OCI-LY1 (cell line): ENCODE measurements around the gene PCDHB3.
"Not testable (repeated sequence)": the region's sequence is repeated elsewhere in the genome, so short reads cannot be mapped to it uniquely, and the experiment has no call there.

Experiments used
- H2AFZ ChIP-seq: fragments of 200-600 bp; sonication (generic), shearing (Covaris generic); 2 replicates; pipeline ENCODE4 v1.6.0; 2014; ENCODE audit warnings: antibody characterized with exemption, mild to moderate bottlenecking, low read length
- H3F3A ChIP-seq: fragments of 200-600 bp; sonication (generic), shearing (Covaris generic); 2 replicates; pipeline ENCODE4 v1.6.0; 2014; ENCODE audit warnings: mild to moderate bottlenecking, antibody characterized with exemption, low read length, moderate library complexity; ENCODE audit not compliant: insufficient read depth
- H3K27ac ChIP-seq: fragments of 200-600 bp; sonication (generic); 2 replicates; pipeline ENCODE4 v1.5.1; 2014; ENCODE audit warnings: low read length, mixed run types, mild to moderate bottlenecking, low read depth; ENCODE audit not compliant: poor library complexity, severe bottlenecking
- H3K27me3 ChIP-seq: fragments of 200-600 bp; sonication (generic); 2 replicates; pipeline ENCODE4 v1.6.0; 2014; ENCODE audit warnings: antibody characterized with exemption, mild to moderate bottlenecking, low read length, moderate library complexity; ENCODE audit not compliant: insufficient read depth
- H3K36me3 ChIP-seq: fragments of 200-600 bp; sonication (generic); 2 replicates; pipeline ENCODE4 v1.6.1; 2014; ENCODE audit warnings: mild to moderate bottlenecking, antibody characterized with exemption, low read length, moderate library complexity, mixed read lengths; ENCODE audit not compliant: insufficient read depth
- H3K4me1 ChIP-seq: fragments of 200-600 bp; sonication (generic); 2 replicates; pipeline ENCODE4 v1.5.1; 2014; ENCODE audit warnings: mild to moderate bottlenecking, low read length, moderate library complexity; ENCODE audit not compliant: insufficient read depth, severe bottlenecking
- H3K4me2 ChIP-seq: fragments of 200-600 bp; sonication (generic), shearing (Covaris generic); 2 replicates; pipeline ENCODE4 v1.6.1; 2014; ENCODE audit warnings: low read length
- H3K4me3 ChIP-seq: fragments of 200-600 bp; sonication (generic); 2 replicates; pipeline ENCODE4 v1.5.1; 2014; ENCODE audit warnings: low read length, low read depth, mild to moderate bottlenecking, mixed read lengths; ENCODE audit not compliant: poor library complexity, severe bottlenecking
- H3K79me2 ChIP-seq: fragments of 200-600 bp; shearing (Covaris generic); 2 replicates; pipeline ENCODE4 v1.6.1; 2016; ENCODE audit warnings: mixed run types, low read length, mixed read lengths; ENCODE audit not compliant: insufficient read depth
- H3K9ac ChIP-seq: fragments of 200-600 bp; sonication (generic), shearing (Covaris generic); 2 replicates; pipeline ENCODE4 v1.6.1; 2014; ENCODE audit warnings: mild to moderate bottlenecking, low read length, mixed read lengths
- H3K9me2 ChIP-seq: fragments of 200-600 bp; sonication (generic), shearing (Covaris generic); 2 replicates; pipeline ENCODE4 v1.6.1; 2014; ENCODE audit warnings: low read depth, mild to moderate bottlenecking, low read length, mixed read lengths
- H3K9me3 ChIP-seq: fragments of 200-600 bp; shearing (Covaris generic); 2 replicates; pipeline ENCODE4 v1.6.1; 2014; ENCODE audit warnings: low read length, mixed read lengths
- H4K20me1 ChIP-seq: fragments of 200-600 bp; sonication (generic), shearing (Covaris generic); 2 replicates; pipeline ENCODE4 v1.6.0; 2016; ENCODE audit warnings: mild to moderate bottlenecking, low read length; ENCODE audit not compliant: insufficient read depth
- EZH2 ChIP-seq: fragments of 200-600 bp; sonication (generic), shearing (Covaris generic); IDR thresholded peaks from 2 replicates; pipeline ENCODE4 v1.8.0; 2017; ENCODE audit warnings: borderline replicate concordance, mixed run types, mild to moderate bottlenecking, antibody characterized with exemption, low read length, moderate library complexity, mixed read lengths
- TF ChIP-seq, protein P1 (sequence below): fragments of 200-600 bp; sonication (generic), shearing (Covaris generic); IDR thresholded peaks from 2 replicates; pipeline ENCODE4 v1.5.1; 2017; ENCODE audit warnings: mild to moderate bottlenecking, antibody characterized with exemption, low read length, moderate library complexity, mixed read lengths

The PCDHB3 gene

DNA sequence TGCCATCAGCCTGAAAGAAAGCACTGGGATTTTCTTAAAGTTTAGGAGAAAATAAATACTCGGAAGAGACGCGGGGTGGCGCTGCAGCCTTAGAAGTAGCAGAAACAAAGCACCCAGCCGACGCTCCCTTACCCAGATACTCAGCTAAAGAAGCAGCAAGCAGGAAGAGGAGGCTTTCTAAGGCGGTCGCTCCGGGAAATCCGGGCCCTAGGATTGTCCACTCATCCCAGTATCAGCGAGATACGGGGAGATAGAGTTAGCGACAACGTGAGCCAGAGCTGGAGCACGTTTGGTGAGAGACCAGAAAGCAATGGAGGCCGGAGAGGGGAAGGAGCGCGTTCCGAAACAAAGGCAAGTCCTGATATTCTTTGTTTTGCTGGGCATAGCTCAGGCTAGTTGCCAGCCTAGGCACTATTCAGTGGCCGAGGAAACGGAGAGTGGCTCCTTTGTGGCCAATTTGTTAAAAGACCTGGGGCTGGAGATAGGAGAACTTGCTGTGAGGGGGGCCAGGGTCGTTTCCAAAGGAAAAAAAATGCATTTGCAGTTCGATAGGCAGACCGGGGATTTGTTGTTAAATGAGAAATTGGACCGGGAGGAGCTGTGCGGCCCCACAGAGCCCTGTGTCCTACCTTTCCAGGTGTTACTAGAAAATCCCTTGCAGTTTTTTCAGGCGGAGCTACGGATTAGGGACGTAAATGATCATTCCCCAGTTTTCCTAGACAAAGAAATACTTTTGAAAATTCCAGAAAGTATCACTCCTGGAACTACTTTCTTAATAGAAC, 5.6 kb upstream of the PCDHB3 start, which contains the start of gene PCDHB2:
Gene PCDHB2 (plus strand): TSS at position 135 of the 782 bp plus-strand sequence. CDS start 176 bp downstream, at position 311.
- H3K27ac ChIP-seq: no peak within 1 kb of the TSS
- H3K9me2 ChIP-seq: no peaks in the 10 kb centered on the region
- TF ChIP-seq, protein P1, sequence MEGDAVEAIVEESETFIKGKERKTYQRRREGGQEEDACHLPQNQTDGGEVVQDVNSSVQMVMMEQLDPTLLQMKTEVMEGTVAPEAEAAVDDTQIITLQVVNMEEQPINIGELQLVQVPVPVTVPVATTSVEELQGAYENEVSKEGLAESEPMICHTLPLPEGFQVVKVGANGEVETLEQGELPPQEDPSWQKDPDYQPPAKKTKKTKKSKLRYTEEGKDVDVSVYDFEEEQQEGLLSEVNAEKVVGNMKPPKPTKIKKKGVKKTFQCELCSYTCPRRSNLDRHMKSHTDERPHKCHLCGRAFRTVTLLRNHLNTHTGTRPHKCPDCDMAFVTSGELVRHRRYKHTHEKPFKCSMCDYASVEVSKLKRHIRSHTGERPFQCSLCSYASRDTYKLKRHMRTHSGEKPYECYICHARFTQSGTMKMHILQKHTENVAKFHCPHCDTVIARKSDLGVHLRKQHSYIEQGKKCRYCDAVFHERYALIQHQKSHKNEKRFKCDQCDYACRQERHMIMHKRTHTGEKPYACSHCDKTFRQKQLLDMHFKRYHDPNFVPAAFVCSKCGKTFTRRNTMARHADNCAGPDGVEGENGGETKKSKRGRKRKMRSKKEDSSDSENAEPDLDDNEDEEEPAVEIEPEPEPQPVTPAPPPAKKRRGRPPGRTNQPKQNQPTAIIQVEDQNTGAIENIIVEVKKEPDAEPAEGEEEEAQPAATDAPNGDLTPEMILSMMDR: peak; percentile 40; the same call in 1 of the 2 replicates
- TF ChIP-seq EZH2: no peak
- H3K79me2 ChIP-seq: no peaks in the 10 kb centered on the region
- H2AFZ ChIP-seq: no peak within 1 kb of the TSS
- H3K4me3 ChIP-seq: no peak within 1 kb of the TSS
- no peak within 1 kb of the TSS for H3K4me2 ChIP-seq
- H3K9ac ChIP-seq: no peak within 1 kb of the TSS
- H3K27me3 ChIP-seq: no peaks in the 10 kb centered on the region
- H3K9me3 ChIP-seq: no peaks in the 10 kb centered on the region
- no peaks in the 10 kb centered on the region for H3F3A ChIP-seq
- H4K20me1 ChIP-seq: no peaks in the 10 kb centered on the region
- H3K36me3 ChIP-seq: no peaks in the 10 kb centered on the region
- no peaks in the 10 kb centered on the region for H3K4me1 ChIP-seq

- H3K9me3 ChIP-seq: no peaks in the 10 kb centered on the region
- H3K27ac ChIP-seq: no peak overlapping the region
- TF ChIP-seq EZH2: no peak
- TF ChIP-seq, protein P1: no peak
- H3K4me3 ChIP-seq: no peak overlapping the region
- H3F3A ChIP-seq: no peaks in the 10 kb centered on the region
- H3K9ac ChIP-seq: no peak overlapping the region
- no peaks in the 10 kb centered on the region for H3K9me2 ChIP-seq
- no peak overlapping the region for H2AFZ ChIP-seq
- H3K79me2 ChIP-seq: no peaks in the 10 kb centered on the region
- no peaks in the 10 kb centered on the region for H3K27me3 ChIP-seq
- no peaks in the 10 kb centered on the region for H3K36me3 ChIP-seq
- H4K20me1 ChIP-seq: no peaks in the 10 kb centered on the region
- no peaks in the 10 kb centered on the region for H3K4me1 ChIP-seq
- no peak overlapping the region for H3K4me2 ChIP-seq
Observed at GRCh38 chr5:141095263-141095641, 5.0 kb upstream of the PCDHB3 start.

DNA sequence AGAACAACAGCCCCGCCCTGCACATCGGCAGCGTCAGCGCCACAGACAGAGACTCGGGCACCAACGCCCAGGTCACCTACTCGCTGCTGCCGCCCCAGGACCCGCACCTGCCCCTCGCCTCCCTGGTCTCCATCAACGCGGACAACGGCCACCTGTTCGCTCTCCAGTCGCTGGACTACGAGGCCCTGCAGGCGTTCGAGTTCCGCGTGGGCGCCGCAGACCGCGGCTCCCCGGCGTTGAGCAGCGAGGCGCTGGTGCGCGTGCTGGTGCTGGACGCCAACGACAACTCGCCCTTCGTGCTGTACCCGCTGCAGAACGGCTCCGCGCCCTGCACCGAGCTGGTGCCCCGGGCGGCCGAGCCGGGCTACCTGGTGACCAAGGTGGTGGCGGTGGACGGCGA, 4.1 kb upstream of the PCDHB3 start:
- H3K9me2 ChIP-seq, H3K4me1 ChIP-seq, H3K9me3 ChIP-seq, H3K27ac ChIP-seq, H3F3A ChIP-seq, H4K20me1 ChIP-seq, H3K4me2 ChIP-seq, H3K4me3 ChIP-seq, H2AFZ ChIP-seq, H3K79me2 ChIP-seq, H3K27me3 ChIP-seq, H3K9ac ChIP-seq, H3K36me3 ChIP-seq: not testable (repeated sequence)

GRCh38 chr5:141096586-141096985, 3.7 kb upstream of the PCDHB3 start:
- H4K20me1 ChIP-seq, H3K4me1 ChIP-seq, H3K4me2 ChIP-seq, H3K9me2 ChIP-seq, H3K27me3 ChIP-seq, H3K79me2 ChIP-seq, H3K9me3 ChIP-seq, H3F3A ChIP-seq, H3K9ac ChIP-seq, H2AFZ ChIP-seq, H3K27ac ChIP-seq, H3K4me3 ChIP-seq, H3K36me3 ChIP-seq: not testable (repeated sequence)
